ENCODE data around the gene MCM7. TPM values are rescaled to one million over a fixed set of nuclear protein-coding genes. Genes with fewer than 3 reads are reported as not detected.

The MCM7 gene
- total RNA-seq, 2 donors from 2014 or later: 205 to 388 TPM

- H3K4me3 Mint-ChIP-seq: no peak overlapping the region
- no peaks in the 10 kb centered on the region for H3K9me3 Mint-ChIP-seq
- no peak overlapping the region for H3K27ac Mint-ChIP-seq
- no peak for ATAC-seq (replicated peaks)
- peaks cover 69% of the 10 kb centered on the region for H3K36me3 Mint-ChIP-seq (ENCODE audit: low read depth)
- H3K27me3 Mint-ChIP-seq: no peaks in the 10 kb centered on the region
- H3K4me1 Mint-ChIP-seq: peaks cover 5% of the 10 kb centered on the region
These were observed 10.7 kb upstream of the MCM7 start for GRCh38 chr7:100111914-100112313.

- H3K4me3 Mint-ChIP-seq: no peak overlapping the region
- ATAC-seq (replicated peaks): no peak
These were observed 10.0 kb upstream of the MCM7 start for GRCh38 chr7:100111156-100111555.

GRCh38 chr7:100109521-100110163 is 8.4 kb upstream of the MCM7 start:
- H3K36me3 Mint-ChIP-seq (ENCODE audit: low read depth): peaks cover 73% of the 10 kb centered on the region
- no peak overlapping the region for H3K4me3 Mint-ChIP-seq

More at GRCh38 chr7:100111156-100111555, 10.0 kb upstream of the MCM7 start:
- H3K27ac Mint-ChIP-seq: no peak overlapping the region
- no peaks in the 10 kb centered on the region for H3K27me3 Mint-ChIP-seq
- no peaks in the 10 kb centered on the region for H3K4me1 Mint-ChIP-seq
- no peaks in the 10 kb centered on the region for H3K9me3 Mint-ChIP-seq
- H3K36me3 Mint-ChIP-seq (ENCODE audit: low read depth): peaks cover 73% of the 10 kb centered on the region

GRCh38 chr7:100107890-100108289 is 6.7 kb upstream of the MCM7 start:
- H3K4me3 Mint-ChIP-seq: no peak overlapping the region
- no peaks in the 10 kb centered on the region for H3K27me3 Mint-ChIP-seq
- ATAC-seq (replicated peaks): no peak
- H3K9me3 Mint-ChIP-seq: no peaks in the 10 kb centered on the region
- no peak overlapping the region for H3K27ac Mint-ChIP-seq
- no peaks in the 10 kb centered on the region for H3K4me1 Mint-ChIP-seq
- H3K36me3 Mint-ChIP-seq (ENCODE audit: low read depth): peaks cover 76% of the 10 kb centered on the region

More at GRCh38 chr7:100109521-100110163, 8.4 kb upstream of the MCM7 start:
- no peaks in the 10 kb centered on the region for H3K9me3 Mint-ChIP-seq
- peak overlapping the region; percentile 20 for H3K27ac Mint-ChIP-seq
- H3K27me3 Mint-ChIP-seq: no peaks in the 10 kb centered on the region
- no peak for ATAC-seq (replicated peaks)
- H3K4me1 Mint-ChIP-seq: no peaks in the 10 kb centered on the region

- Mint-ChIP-seq H3K27me3 (no peaks in the 10 kb centered on the region), H3K36me3 (ENCODE audit: low read depth) (peaks cover 69% of the 10 kb centered on the region), H3K4me1 (peaks cover 5% of the 10 kb centered on the region), H3K4me3 (no peak overlapping the region), H3K9me3 (no peaks in the 10 kb centered on the region), H3K27ac (no peak overlapping the region)
- ATAC-seq (replicated peaks): no peak
These were observed 6.0 kb upstream of the MCM7 start for GRCh38 chr7:100107125-100107737.

GRCh38 chr7:100106633-100107032 is 5.4 kb upstream of the MCM7 start:
- Mint-ChIP-seq H3K4me1 (peaks cover 5% of the 10 kb centered on the region), H3K27me3 (no peaks in the 10 kb centered on the region), H3K9me3 (no peaks in the 10 kb centered on the region), H3K4me3 (no peak overlapping the region), H3K36me3 (ENCODE audit: low read depth) (peaks cover 66% of the 10 kb centered on the region), H3K27ac (no peak overlapping the region)
- ATAC-seq (replicated peaks): no peak

- Mint-ChIP-seq H3K9me3 (no peaks in the 10 kb centered on the region), H3K27me3 (no peaks in the 10 kb centered on the region), H3K4me1 (peaks cover 5% of the 10 kb centered on the region), H3K36me3 (ENCODE audit: low read depth) (peaks cover 66% of the 10 kb centered on the region), H3K4me3 (no peak overlapping the region), H3K27ac (no peak overlapping the region)
- no peak for ATAC-seq (replicated peaks)
These were observed 4.3 kb upstream of the MCM7 start for GRCh38 chr7:100105534-100105933.

GRCh38 chr7:100102950-100103840 is 2.0 kb upstream of the MCM7 start:
- Mint-ChIP-seq H3K4me3 (peak overlapping the region; percentile 89), H3K9me3 (no peaks in the 10 kb centered on the region), H3K4me1 (peaks cover 23% of the 10 kb centered on the region), H3K27ac (peak overlapping the region; percentile 87), H3K27me3 (no peaks in the 10 kb centered on the region), H3K36me3 (ENCODE audit: low read depth) (peaks cover 66% of the 10 kb centered on the region)
- ATAC-seq (replicated peaks): no peak

- peak overlapping the region; percentile 90 for H3K27ac Mint-ChIP-seq
- H3K4me1 Mint-ChIP-seq: peaks cover 28% of the 10 kb centered on the region
- ATAC-seq (replicated peaks): peak; percentile 83
- no peaks in the 10 kb centered on the region for H3K27me3 Mint-ChIP-seq
- no peaks in the 10 kb centered on the region for H3K9me3 Mint-ChIP-seq
- H3K36me3 Mint-ChIP-seq (ENCODE audit: low read depth): peaks cover 75% of the 10 kb centered on the region
- H3K4me3 Mint-ChIP-seq: peak overlapping the region; percentile 89
These were observed 679 bp downstream of the MCM7 start for GRCh38 chr7:100100420-100101015.

GRCh38 chr7:100099452-100099851 is 1.7 kb downstream of the MCM7 start:
- no peak for ATAC-seq (replicated peaks)
- H3K27me3 Mint-ChIP-seq: no peaks in the 10 kb centered on the region
- H3K4me3 Mint-ChIP-seq: peak overlapping the region; percentile 89
- no peaks in the 10 kb centered on the region for H3K9me3 Mint-ChIP-seq
- H3K36me3 Mint-ChIP-seq (ENCODE audit: low read depth): peaks cover 86% of the 10 kb centered on the region
- peaks cover 28% of the 10 kb centered on the region for H3K4me1 Mint-ChIP-seq
- peak overlapping the region; percentile 90 for H3K27ac Mint-ChIP-seq

- Mint-ChIP-seq H3K4me1 (peaks cover 28% of the 10 kb centered on the region), H3K27ac (peak overlapping the region; percentile 76), H3K27me3 (no peaks in the 10 kb centered on the region), H3K36me3 (ENCODE audit: low read depth) (peaks cover 89% of the 10 kb centered on the region), H3K4me3 (peak overlapping the region; percentile 89), H3K9me3 (no peaks in the 10 kb centered on the region)
- no peak for ATAC-seq (replicated peaks)
These were observed 2.3 kb downstream of the MCM7 start for GRCh38 chr7:100098913-100099312.

GRCh38 chr7:100095704-100096103 is 5.5 kb downstream of the MCM7 start:
- no peaks in the 10 kb centered on the region for H3K27me3 Mint-ChIP-seq
- peaks cover 100% of the 10 kb centered on the region for H3K36me3 Mint-ChIP-seq (ENCODE audit: low read depth)
- no peak overlapping the region for H3K4me3 Mint-ChIP-seq
- H3K4me1 Mint-ChIP-seq: peaks cover 28% of the 10 kb centered on the region
- H3K27ac Mint-ChIP-seq: no peak overlapping the region
- no peak for ATAC-seq (replicated peaks)
- no peaks in the 10 kb centered on the region for H3K9me3 Mint-ChIP-seq

- H3K27me3 Mint-ChIP-seq: no peaks in the 10 kb centered on the region
- peaks cover 32% of the 10 kb centered on the region for H3K4me1 Mint-ChIP-seq
- H3K4me3 Mint-ChIP-seq: no peak overlapping the region
- H3K27ac Mint-ChIP-seq: no peak overlapping the region
- peaks cover 100% of the 10 kb centered on the region for H3K36me3 Mint-ChIP-seq (ENCODE audit: low read depth)
- no peak for ATAC-seq (replicated peaks)
- H3K9me3 Mint-ChIP-seq: no peaks in the 10 kb centered on the region
These were observed 5.9 kb downstream of the MCM7 start for GRCh38 chr7:100095289-100095688.

- Mint-ChIP-seq H3K27ac (no peak overlapping the region), H3K9me3 (no peaks in the 10 kb centered on the region), H3K27me3 (no peaks in the 10 kb centered on the region), H3K4me1 (peaks cover 30% of the 10 kb centered on the region), H3K36me3 (ENCODE audit: low read depth) (peaks cover 100% of the 10 kb centered on the region), H3K4me3 (no peak overlapping the region)
- no peak for ATAC-seq (replicated peaks)
These were observed 7.2 kb downstream of the MCM7 start for GRCh38 chr7:100093925-100094486.
